GM12864 (cell line): ENCODE measurements around the gene FASTKD3.

Experiments
- DNase-seq: peaks from one replicate; pipeline ENCODE4 v3.0.0-alpha.2; 2011; ENCODE audit warnings: low read depth
- H3K4me3 ChIP-seq: 2 replicates; pipeline ENCODE4 v1.5.1; 2011; ENCODE audit warnings: mild to moderate bottlenecking, low read depth, low read length, control low read depth
- CTCF ChIP-seq: IDR thresholded peaks from 2 replicates; pipeline ENCODE4 v1.5.1; 2011; ENCODE audit warnings: low read depth, mild to moderate bottlenecking, moderate library complexity, low read length, control low read depth, inconsistent platforms; ENCODE audit errors: missing control alignments

Gene FASTKD3

GRCh38 chr5:7825630-7826029, 43.2 kb downstream of the FASTKD3 start:
- DNase-seq = no peak
- H3K4me3 ChIP-seq = no peak overlapping the region
- no peak for TF ChIP-seq CTCF

- no peak overlapping the region for H3K4me3 ChIP-seq
- DNase-seq = no peak
- no peak for TF ChIP-seq CTCF
Measured at GRCh38 chr5:7824995-7825394, 43.8 kb downstream of the FASTKD3 start.

GRCh38 chr5:7823594-7823993, 45.2 kb downstream of the FASTKD3 start:
- no peak overlapping the region for H3K4me3 ChIP-seq
- no peak for DNase-seq
- TF ChIP-seq CTCF = no peak

- H3K4me3 ChIP-seq = no peak overlapping the region
- DNase-seq = no peak
- TF ChIP-seq CTCF = no peak
Measured at GRCh38 chr5:7822449-7822848, 46.4 kb downstream of the FASTKD3 start.

- H3K4me3 ChIP-seq = no peak overlapping the region
- TF ChIP-seq CTCF = no peak
- DNase-seq = no peak
Measured at GRCh38 chr5:7816535-7816901, 52.3 kb downstream of the FASTKD3 start.

- no peak overlapping the region for H3K4me3 ChIP-seq
- TF ChIP-seq CTCF = peak; percentile 97
- no peak for DNase-seq
Measured at GRCh38 chr5:7815892-7816534, 52.8 kb downstream of the FASTKD3 start.

GRCh38 chr5:7814816-7815215, 54.0 kb downstream of the FASTKD3 start:
- DNase-seq = no peak
- no peak overlapping the region for H3K4me3 ChIP-seq
- no peak for TF ChIP-seq CTCF
